Stimulated activated CD4-positive, alpha-beta T cell treated with anti-CD3 and anti-CD28 coated beads, Interleukin-4, amount 100 ng/mL, for 1 hour (primary cell): ENCODE measurements around the gene ALDH3B2.
A peak's percentile ranks its signal among the peaks of the same experiment; 100 is the strongest.
"Not testable (repeated sequence)": the region's sequence is repeated elsewhere in the genome, so short reads cannot be mapped to it uniquely, and the experiment has no call there.

ENCODE experiments used
- DNase-seq: peaks from one replicate; pipeline ENCODE4 v3.0.0-alpha.2; 2020

The ALDH3B2 gene

GRCh38 chr11:67628710-67629385 lies 45.6 kb downstream of the ALDH3B2 start:
- no peak for DNase-seq

DNA sequence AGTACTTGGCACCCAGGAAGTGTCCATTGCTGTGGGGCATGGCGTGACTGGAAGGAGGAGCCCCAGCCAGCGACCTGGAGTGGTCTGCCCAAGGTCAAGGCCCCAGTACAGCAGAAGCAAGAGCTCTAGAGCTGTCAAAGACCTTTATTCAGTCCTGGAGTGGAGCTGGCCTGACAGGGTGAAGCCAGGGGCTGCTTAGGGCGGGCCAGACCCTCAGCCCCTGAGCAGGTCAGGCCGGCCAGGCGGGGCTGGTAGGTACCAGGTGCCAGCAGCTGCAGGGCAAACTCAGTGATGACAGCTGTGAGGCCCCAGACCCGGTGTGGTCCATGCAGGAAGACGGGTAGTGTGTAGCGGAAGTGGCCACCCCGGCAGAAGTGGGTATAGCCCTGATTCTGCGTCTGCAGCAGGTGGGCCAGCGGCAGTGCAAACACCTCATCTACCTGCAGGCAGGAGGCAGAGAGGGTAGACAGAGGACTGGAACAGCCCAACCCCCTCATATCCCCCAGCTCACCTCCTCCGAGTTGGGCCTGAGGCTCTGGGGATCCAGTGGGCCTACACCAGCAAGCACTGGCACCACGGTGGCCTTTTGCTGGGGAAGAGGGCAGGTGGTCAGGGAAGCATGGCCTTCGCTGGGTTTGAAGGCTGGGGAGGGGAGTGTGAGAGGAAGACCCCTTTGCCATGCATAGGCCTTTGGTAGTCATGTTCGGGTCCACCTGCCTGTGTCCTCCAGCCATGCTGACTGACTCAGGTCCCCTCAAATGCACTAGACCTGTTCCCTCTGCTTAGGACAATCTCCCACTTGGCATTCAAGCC lies 46.4 kb downstream of the ALDH3B2 start:
- DNase-seq: no peak

- DNase-seq: no peak
Measured at GRCh38 chr11:67627441-67627811, 47.0 kb downstream of the ALDH3B2 start.

DNA sequence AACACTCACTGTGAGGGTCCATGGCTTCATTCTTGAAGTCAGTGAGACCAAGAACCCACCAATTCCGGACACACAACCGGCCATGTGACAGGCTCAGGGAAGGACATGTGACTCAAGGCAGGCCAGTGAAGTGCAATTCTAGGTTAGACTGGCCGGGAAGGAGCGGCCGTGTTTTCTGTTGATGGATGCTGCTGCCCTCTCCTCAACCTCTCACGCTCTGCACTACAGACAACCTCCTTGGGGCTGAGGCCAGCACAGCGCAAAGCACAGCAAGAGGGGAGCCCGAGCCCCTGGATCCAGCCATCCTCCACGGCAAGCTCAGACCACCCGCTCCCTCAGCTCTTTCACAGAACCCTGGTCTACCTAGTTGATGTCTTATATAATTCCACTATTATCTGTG lies 47.5 kb downstream of the ALDH3B2 start:
- no peak for DNase-seq

DNA sequence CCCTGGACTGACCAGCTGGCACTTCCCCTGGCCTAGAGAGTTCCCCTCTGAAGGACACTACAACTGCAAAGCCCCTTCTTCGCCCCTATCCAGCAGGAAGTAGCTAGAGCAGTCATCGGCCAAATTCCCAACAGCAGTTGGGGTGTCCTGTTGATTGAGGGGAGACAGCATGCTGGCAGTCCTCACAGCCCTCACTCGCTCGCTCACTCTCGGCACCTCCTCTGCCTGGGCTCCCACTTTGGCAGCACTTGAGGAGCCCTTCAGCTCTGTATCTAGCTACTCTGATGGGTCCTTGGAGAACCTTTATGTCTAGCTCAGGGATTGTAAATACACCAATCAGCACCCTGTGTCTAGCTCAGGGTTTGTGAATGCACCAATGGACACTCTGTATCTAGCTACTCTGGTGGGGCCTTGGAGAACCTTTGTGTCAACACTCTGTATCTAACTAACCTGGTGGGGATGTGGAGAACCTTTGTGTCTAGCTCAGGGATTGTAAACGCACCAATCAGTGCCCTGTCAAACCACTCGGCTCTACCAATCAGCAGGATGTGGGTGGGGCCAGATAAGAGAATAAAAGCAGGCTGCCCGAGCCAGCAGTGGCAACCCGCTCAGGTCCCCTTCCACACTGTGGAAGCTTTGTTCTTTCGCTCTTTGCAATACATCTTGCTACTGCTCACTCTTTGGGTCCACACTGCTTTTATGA lies 48.1 kb downstream of the ALDH3B2 start:
- DNase-seq: not testable (repeated sequence)

DNA sequence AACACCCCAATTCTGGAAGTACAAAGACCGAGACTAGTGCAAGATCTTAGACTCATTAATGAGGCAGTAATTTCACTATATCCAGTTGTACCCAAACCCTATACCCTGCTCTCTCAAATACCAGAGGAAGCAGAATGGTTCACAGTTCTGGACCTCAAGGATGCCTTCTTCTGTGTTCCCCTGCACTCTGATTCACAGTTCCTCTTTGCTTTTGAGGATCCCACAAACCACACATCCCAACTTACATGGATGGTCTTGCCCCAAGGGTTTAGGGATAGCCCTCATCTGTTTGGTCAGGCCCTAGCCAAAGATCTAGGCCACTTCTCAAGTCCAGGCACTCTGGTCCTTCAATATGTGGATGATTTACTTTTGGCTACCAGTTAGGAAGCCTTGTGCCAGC lies 50.6 kb downstream of the ALDH3B2 start:
- not testable (repeated sequence) for DNase-seq

DNA sequence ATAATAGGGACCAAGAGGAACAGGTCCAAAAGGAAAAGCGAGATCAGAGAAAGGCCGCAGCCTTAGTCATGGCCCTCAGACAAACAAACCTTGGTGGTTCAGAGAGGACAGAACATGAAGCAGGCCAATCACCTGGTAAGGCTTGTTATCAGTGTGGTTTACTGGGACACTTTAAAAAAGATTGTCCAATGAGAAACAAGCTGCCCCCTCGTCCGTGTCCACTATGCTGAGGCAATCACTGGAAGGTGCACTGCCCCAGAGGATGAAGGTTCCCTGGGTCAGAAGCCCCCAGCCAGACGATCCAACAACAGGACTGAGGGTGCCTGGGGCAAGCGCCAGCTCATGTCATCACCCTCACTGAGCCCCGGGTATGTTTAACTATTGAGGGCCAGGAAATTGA lies 51.5 kb downstream of the ALDH3B2 start:
- not testable (repeated sequence) for DNase-seq

DNA sequence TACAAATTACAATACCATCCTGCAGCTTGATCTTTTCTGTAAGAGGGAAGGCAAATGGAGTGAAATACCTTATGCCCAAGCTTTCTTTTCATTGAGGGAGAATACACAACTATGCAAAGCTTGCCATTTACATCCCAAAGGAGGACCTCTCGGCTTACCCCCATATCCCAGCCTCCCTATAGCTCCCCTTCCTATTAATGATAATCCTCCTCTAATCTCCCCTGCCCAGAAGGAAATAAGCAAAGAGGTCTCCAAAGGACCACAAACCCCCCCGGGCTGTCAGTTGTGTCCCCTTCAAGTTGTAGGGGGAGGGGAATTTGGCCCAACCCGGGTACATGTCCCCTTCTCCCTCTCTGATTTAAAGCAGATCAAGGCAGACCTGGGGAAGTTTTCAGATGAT lies 52.5 kb downstream of the ALDH3B2 start:
- not testable (repeated sequence) for DNase-seq

DNA sequence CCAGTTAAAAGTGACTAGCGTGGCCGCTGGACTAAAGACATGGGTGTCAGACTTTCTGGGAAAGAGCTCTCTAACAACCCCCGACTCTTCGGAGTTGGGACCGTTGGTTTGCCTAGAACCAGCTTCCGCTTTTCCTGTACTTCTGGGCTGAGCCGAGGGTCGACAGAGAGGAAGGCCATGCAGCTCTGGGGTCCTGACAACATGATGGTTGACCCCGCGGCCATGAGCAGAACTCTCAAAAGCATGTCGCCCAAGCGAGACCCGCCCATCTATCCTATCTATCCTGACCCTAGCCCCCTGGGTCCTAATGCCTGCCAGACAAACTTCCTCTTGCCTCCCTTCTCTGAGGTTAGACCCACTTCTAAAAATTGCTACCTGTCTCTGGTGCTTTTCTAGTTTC lies 53.8 kb downstream of the ALDH3B2 start:
- not testable (repeated sequence) for DNase-seq

- not testable (repeated sequence) for DNase-seq
Measured at GRCh38 chr11:67619683-67620618, 54.5 kb downstream of the ALDH3B2 start.

DNA sequence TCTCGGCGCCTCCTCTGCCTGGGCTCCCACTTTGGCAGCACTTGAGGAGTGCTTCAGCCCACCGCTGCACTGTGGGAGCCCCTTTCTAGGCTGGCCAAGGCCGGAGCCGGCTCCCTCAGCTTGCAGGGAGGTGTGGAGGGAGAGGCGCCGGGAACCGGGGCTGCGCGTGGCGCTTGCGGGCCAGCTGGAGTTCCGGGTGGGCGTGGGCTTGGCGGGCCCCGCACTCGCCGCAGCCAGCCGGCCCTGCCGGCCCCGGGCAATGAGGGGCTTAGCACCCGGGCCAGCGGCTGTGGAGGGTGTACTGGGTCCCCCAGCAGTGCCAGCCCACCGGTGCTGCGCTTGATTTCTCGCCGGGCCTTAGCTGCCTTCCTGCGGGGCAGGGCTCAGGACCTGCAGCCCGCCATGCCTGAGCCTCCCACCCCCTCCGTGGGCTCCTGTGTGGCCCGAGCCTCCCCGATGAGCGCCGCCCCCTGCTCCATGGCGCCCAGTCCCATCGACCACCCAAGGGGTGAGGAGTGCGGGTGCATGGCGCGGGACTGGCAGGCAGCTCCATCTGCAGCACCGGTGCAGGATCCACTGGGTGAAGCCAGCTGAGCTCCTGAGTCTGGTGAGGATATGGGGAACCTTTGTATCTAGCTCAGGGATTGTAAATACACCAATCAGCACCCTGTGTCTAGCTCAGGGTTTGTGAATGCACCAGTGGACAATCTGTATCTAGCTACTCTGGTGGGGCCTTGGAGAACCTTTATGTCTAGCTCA lies 55.3 kb downstream of the ALDH3B2 start:
- DNase-seq: not testable (repeated sequence)

DNA sequence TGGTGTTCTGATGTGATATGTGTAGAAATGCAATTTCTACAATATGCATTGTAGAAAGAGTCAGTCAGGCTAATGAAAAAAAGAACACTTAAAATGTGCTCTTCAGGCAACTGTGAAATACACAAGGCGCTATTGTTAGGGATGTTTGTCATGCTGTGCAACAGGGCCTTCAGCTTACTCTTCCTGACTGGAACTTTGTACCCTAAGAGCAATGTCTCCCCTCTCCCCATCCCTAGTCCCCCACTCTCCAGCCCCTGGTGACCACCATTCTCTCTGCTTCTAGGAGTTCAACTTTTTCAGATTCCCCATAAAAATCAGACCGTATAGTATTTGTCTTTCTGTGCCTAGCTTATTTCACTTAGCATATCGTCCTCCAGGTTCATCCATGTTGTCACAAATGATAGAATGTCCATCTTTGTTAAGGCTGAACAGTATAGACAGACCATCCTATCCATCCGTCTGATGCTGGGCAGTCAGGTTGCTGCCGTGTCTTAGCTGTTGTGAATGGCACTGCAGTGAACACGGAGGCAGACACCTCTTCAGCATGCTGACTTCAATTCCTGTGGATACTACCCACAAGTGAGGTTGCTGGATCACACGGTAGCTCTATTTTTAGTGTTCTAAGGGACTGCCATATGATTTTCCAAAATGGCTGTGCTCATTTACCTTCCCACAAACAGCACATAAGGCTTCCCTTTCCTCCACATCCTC lies 57.0 kb downstream of the ALDH3B2 start:
- DNase-seq: no peak

DNA sequence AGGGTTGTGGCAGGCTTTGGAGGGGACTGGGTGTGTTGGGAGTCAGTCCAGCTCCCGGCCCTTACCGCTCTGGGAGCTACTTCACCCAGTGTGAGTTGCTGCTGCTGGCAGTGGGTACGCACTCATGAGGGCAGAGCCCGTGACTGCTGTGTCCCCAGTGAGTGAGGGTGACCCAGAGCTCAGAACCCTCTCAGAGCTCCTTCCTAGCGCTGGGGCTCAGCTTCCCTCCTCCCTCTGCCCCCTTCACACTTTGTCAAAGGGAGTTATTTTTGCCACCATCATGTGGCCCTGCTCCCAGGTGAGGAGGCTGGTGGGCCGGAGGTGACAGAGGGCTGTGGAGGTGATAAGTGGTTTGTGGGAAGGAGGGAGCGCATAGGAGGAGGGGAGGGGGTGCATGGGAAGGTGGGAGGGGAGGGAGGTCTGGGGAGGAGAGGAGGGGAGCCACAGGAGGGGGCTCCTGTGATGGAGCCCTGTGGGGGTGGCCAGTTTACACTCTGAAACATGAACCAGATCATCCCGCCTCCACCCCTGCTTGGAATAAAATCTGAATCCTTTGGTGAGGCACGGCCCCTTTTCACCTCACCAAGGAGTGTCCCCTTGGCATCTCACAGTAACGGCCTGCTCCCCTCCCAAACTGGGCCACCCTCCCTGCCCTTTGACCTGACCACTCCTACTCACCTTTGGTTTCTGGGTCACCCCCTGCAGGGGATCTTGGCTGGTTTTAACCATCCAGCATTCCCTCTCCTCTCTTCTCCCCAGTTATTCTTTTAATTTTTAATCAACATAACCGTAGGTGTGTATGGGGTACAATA lies 57.8 kb downstream of the ALDH3B2 start:
- DNase-seq: no peak

- no peak for DNase-seq
Measured at GRCh38 chr11:67615728-67616430, 58.5 kb downstream of the ALDH3B2 start.

GRCh38 chr11:67614730-67615714 lies 59.4 kb downstream of the ALDH3B2 start:
- peak; percentile 62 for DNase-seq

GRCh38 chr11:67613960-67614715 lies 60.3 kb downstream of the ALDH3B2 start:
- peak; percentile 78 for DNase-seq

DNA sequence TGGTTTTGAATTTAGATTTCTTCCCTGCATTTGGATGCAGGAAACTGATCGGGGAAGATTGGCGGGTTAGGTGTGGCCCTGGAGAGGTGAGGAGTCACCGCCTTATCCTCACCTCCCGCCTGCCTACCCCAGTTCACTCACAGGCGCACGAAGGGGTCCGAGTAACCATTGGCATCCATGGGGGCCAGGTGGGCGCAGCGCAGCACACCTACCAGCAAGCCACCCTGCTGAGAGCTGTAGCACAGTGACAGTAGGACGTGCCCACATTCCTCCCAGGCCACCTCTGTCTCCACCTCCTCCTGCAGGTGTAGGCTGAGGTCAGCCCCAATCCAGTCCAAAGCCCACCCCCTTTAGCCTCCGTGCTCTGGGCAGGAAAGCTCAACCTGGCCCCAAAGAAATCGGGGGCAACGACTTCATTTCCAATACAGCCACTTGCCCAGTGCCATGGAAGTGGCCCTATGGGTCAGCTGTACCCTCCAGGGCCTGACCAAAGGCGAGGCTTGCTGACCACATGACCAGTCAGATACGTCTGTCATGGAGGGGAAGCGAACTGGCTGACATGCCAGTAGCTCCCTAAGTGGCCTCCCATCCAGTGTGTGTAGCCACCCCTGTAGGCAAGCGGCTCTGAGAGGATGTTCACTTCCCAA lies 61.0 kb downstream of the ALDH3B2 start:
- no peak for DNase-seq
